Activated CD4-positive, alpha-beta T cell treated with anti-CD3 and anti-CD28 coated beads for 1 hour (primary cell): ENCODE measurements around the gene ITGAL.
"Not testable (repeated sequence)": the region's sequence is repeated elsewhere in the genome, so short reads cannot be mapped to it uniquely, and the experiment has no call there.

Source experiments
- DNase-seq: peaks from one replicate; pipeline ENCODE4 v3.0.0-alpha.2; 2020

ITGAL gene

DNA sequence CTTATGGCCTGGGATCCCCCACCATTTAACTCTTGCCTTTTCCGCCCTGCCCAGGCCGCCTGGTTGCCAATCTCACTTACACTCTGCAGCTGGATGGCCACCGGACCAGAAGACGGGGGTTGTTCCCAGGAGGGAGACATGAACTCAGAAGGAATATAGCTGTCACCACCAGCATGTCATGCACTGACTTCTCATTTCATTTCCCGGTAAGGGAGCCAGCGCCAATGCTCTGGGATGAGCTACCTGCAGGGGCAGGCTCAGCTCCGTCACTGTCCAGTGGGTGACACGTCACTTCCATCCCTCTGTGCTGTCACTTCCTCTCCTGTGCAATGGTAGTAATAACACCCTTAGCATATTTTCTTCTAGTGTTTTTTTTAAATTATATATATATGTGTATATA, 26.7 kb downstream of the ITGAL start:
- DNase-seq, result no peak

DNA sequence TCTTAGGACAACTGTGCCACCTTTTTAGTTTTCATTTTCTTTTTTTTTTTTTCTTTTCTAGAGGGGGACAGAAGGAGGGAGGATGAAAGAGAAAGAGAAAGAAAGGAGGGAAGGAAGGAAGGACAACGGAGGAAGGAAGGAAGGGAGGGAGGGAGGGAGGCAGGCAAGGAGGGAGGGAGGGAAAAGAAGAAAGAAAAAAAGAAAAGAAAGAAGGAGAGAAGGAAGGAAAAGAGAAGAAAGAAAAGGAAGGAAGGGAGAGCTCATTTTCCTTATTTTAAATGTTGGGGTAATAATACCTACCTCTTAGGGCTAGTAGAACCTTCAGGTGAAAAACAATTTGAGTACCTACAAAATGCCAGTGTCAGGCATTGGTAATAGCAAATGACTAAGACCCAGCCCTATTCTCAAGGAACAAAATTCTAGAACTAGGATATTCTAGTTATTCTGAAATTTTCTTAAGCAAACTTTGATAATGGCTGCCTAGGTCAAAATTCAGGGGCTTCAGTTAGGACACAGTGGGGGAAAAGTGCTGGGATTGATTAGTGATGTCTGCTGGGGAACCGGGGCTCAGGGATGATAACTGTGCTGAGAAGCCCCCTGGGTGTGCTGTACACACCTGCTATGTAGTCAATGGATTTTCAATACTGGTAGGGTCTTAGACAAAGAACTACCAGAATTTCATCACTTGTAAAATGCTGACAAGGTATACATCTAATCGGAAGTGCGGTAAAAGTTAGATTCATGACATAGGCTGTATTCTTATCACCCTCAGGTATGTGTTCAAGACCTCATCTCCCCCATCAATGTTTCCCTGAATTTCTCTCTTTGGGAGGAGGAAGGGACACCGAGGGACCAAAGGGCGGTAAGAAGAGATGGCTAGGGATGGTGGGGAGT, 31.1 kb downstream of the ITGAL start:
- no peak for DNase-seq

DNA sequence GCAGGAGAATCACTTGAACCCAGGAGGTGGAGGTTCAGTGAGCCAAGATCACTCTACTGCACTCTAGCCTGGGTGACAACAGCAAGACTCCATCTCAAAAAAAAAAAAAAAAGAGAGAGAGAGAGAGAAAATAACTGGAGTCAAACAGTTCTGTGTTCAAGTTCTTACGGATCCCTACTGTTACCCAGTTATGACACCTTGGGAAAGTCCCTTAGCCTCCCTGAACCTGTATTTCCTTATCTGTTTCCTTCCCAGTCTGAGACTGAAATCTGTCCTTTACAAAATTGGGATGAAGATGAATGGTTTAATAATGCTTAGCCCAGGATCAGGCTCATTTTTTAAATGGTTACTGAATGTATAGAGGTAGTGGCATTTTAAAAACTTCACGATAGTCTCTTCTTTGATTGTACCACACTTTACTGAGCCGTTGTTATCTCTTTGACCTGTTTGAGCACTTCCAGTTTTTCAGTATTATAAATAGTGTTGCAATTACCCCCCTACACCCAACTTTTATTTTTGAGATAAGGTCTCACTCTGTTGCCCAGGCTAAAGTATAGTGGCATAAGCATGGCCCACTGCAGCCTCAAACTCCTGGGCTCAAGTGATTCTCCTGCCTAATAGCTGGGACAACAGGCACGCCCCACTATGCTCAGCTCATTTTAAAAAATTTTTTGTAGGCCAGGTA, 36.7 kb downstream of the ITGAL start:
- no peak for DNase-seq

DNA sequence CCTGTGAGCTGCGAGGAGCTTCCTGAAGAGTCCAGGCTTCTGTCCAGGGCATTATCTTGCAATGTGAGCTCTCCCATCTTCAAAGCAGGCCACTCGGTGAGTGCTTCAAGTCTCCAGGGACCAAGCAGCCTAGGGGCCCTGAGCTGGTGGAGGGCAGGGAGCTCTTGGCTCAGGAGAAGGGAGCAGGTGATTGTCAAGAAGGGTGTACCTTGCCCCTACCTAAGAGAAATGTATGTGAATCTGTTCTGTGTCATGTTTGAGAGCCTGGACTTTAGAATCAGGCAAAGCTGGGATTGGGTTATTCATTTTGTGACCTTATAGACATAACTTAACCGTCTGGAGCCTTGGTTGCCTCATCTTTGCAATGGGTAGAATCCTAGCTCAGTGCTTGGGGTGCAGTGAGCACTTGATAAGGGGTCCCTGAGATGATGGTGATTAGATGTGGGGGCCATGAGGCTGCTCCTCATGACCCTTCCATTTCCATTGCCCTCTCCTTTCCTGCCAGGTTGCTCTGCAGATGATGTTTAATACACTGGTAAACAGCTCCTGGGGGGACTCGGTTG, 37.9 kb downstream of the ITGAL start:
- DNase-seq, result no peak

DNA sequence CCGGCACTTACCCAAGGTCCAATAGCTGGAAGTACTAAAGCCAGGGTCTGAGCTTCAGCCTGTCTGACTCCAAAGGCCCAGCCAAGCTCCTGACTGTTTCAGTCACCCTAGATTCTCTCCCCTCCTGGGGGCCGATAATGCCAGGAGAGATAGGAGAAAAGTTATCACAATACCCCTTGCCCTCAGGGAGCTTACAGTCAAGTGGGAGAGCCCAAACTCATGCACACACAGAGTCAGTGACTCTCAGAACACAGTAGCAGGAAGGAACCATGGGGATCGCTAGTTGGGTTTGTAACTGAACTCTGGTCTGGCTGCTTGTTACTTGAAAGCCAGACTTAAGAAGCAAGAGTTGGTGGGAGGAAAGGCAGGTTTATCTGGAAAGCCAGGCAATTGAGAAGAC, 39.0 kb downstream of the ITGAL start:
- no peak for DNase-seq

DNA sequence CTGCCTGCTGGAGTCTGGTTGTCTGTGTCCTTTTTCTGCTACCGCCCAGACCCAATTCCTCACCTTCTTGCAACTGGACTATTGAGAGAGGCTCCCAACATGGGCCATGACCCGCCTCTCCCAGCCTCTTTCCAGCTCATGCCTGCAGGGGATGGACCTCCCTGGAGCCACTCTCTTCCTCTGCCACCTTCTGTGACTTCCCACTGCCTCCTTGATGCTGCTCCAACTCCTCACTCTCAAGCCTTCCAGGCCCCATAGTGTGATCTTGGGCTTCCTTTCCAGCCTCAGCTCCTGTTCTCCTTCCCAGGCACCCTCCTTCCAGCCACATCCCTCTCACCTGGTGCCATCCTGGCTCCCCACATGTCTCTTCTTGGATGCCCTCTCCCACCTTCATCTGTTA, 42.7 kb downstream of the ITGAL start:
- DNase-seq, result no peak

DNA sequence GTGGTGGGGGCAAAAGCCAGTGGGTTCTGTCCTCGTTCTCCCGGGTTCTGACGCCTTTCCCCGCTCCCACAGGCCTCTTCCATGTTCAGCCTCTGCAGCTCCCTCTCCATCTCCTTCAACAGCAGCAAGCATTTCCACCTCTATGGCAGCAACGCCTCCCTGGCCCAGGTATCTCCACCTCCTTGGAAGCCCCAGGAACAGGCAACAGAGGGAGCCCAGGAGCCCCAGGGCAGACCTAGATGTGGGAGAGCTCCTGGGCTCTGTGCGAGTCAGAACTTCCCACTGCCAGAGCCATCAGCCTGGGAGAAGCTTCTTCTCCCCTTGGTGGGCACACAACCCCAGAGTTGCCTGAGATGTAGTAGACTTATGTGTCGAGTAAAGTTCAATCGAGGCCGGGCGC, 46.0 kb downstream of the ITGAL start:
- no peak for DNase-seq

DNA sequence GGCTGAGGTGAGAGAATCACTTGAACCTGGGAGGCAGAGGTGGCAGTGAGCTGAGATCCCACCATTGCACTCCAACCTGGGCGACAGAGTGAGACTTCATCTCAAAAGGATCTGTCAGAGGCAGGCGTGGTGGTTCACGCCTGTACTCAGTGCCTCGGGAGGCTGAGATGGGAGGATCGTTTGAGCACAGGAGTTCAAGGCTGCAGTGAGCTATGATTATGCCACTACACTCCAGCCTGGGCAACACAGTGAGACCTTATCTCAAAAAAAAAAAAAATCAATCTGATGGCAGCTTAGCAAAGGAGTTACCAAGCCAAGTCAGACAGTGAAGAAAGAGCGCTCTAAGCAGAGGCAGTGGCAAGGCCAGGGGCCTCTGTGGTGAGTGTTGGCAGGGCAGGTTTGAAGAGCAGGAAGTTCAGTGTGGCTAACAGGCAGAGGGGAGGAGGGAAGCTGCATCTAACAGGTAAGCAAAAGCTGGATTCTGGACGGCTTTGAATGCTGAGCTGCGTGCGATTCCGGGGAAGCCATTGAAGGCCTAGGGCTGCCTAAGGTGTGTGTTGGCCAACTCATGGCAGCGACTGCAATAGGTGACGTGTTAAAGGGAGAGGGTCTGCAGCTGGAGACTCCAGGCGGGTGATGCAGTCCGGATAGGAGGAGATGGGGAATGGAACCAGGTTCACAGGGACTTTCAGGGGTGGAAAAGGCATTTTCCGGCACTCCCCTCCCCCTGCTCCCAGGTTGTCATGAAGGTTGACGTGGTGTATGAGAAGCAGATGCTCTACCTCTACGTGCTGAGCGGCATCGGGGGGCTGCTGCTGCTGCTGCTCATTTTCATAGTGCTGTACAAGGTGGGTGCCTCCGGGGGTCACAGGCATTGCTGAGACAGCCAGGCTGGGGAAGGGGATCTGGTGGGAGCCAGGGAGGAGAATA, 46.8 kb downstream of the ITGAL start:
- no peak for DNase-seq

DNA sequence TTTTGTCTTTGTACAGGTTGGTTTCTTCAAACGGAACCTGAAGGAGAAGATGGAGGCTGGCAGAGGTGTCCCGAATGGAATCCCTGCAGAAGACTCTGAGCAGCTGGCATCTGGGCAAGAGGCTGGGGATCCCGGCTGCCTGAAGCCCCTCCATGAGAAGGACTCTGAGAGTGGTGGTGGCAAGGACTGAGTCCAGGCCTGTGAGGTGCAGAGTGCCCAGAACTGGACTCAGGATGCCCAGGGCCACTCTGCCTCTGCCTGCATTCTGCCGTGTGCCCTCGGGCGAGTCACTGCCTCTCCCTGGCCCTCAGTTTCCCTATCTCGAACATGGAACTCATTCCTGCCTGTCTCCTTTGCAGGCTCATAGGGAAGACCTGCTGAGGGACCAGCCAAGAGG, 48.9 kb downstream of the ITGAL start:
- no peak for DNase-seq

DNA sequence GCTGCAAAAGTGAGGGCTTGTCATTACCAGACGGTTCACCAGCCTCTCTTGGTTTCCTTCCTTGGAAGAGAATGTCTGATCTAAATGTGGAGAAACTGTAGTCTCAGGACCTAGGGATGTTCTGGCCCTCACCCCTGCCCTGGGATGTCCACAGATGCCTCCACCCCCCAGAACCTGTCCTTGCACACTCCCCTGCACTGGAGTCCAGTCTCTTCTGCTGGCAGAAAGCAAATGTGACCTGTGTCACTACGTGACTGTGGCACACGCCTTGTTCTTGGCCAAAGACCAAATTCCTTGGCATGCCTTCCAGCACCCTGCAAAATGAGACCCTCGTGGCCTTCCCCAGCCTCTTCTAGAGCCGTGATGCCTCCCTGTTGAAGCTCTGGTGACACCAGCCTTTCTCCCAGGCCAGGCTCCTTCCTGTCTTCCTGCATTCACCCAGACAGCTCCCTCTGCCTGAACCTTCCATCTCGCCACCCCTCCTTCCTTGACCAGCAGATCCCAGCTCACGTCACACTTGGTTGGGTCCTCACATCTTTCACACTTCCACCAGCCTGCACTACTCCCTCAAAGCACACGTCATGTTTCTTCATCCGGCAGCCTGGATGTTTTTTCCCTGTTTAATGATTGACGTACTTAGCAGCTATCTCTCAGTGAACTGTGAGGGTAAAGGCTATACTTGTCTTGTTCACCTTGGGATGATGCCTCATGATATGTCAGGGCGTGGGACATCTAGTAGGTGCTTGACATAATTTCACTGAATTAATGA, 49.5 kb downstream of the ITGAL start:
- DNase-seq, result no peak

DNA sequence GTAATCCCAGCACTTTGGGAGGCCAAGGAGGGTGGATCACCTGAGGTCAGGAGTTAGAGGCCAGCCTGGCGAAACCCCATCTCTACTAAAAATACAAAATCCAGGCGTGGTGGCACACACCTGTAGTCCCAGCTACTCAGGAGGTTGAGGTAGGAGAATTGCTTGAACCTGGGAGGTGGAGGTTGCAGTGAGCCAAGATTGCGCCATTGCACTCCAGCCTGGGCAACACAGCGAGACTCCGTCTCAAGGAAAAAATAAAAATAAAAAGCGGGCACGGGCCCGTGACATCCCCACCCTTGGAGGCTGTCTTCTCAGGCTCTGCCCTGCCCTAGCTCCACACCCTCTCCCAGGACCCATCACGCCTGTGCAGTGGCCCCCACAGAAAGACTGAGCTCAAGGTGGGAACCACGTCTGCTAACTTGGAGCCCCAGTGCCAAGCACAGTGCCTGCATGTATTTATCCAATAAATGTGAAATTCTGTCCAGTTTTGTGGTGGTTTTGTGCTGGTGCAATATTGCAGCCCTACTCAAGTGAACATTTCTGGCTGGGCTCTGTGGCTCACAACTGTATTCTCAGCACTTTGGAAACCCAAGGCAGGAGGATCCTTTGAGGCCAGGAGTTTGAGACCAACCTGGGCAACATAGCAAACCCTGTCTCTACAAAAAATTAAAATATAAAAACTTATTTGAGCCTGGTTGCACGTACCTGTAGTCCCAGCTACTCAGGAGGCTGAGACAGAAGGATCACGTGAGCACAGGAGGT, 50.3 kb downstream of the ITGAL start:
- DNase-seq, result not testable (repeated sequence)

DNA sequence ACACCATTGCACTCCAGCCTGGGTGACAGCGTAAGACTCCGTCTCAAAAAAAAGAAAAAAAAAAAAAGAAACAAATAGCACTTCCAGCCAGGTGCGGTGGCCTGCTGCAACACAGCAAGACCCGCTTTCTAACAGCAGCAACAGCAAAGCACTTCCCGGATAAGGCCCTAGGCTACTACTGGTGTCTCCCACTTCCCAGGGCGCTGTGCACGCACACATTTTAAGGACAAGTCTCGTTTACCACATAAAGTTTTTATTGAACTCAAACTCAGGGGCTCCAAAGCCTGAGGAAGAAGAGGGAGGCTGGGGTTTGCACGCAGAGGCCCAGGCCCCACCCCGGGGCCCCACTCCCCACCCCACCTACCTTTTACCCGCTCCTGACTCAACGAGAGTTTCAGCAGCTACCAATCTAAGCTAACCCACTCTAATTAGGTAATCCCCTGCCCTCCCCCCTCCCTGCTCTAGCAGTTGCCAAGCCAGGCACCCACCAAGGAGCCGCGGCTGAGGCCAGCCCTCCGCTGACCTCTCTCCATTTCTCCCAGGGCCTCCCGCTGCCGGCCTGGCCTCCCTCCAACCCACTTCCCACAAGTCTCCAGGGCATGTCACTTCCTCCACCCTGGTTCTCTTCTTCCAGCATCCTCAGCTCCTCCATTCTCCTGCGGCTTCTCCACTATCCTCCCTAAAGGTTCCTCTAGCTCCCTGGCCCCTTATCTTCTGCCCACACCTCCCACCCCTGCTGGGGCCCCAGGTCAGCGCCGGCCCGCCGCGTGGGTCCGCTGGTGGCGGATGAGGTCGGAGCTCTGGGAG, 51.4 kb downstream of the ITGAL start:
- DNase-seq, result no peak

DNA sequence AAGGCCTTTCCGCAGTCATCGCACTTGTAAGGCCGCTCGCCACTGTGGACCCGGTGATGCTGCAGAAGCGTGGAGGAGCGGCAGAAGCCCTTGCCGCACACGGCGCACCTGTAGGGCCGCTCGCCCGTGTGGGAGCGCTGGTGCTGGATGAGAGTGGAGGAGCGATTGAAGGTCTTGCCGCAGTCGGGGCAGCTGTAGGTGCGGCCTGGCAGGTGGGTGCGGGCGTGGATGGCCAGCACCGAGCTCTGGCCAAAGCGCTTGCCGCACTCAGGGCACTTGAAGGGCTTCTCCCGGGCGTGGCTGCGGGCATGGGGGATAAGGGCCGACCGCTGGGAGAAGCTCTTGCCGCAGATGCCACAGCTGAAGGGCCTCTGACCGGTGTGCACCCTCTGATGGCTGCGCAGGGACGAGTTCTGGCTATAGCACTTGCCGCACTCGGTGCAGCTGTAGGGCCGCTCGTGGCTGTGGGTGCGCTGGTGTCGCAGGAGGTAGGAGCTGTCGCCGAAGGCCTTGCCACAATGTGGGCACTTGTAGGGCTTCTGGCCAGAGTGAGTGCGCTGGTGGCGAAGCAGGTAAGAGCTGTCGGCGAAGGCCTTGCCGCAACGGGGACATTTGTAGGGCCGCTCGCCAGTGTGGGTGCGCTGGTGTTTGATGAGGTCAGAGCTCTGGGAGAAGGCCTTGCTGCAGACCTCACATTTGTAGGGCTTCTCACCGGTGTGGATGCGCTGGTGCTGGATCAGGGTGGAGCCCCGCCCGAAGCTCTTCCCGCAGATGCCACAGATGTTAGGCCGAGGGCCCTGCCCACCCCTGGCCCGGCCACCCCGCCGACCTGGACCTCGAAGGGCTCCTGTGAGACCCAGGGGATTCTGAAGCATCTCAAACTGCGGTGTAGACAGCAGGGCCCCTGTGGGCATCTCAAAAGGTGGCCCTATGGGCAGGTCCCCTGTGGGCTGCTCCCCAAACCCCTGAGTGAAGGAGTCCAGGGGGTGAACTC, 52.3 kb downstream of the ITGAL start:
- DNase-seq, result no peak

DNA sequence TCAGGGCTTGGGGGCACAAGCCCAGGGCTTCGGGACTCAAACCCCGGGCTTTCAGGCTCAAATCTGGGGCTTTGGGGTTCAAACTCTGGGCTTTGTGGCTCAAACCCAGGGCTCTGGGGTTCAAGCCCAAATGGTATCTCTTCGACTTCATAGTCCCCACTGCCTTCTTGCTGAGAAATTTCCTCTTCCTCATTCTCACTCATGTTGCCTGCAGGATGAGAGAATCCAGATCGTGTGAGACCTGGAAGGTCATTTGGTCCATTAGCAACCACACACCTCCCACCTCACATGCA, 53.2 kb downstream of the ITGAL start:
- no peak for DNase-seq

DNA sequence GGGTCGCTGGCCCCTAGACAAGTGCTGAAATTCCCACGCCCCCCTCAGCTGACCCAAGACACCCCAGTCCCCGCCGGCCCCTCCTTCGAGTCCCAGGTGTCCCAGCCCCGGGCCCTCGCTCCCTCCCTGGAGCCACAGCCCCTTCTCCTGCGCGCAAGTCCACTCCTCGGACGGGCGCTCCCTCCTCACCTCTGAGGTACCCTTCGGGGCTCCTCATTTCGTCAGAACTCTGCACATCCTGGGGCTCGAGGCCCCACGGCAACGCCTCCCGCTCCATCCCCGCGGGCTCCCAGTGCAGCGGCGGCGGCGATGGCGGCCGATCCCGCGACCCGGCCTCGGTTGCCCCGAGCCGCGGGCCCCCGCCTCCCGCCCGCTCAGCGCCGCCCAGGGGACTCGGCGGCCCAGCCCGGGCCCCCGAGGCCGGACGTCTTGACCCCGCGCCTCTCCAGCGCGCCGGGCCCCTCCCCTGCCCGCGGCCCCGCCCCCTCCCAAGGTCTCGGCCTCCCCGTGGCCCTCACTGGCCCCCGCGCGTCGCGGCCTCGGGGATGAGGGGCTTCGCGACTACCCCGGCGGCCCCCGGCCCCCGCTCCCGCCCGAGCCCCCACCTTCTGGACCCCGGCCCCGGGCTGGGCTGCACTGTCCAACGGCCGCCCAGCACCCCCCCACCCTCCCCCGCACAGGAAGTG, 53.7 kb downstream of the ITGAL start, which contains the start of gene ZNF768:
Gene ZNF768 (minus strand): TSS at position 430 of the 686 bp plus-strand sequence. CDS start 153 bp downstream, at position 277.
- DNase-seq, result no peak

DNA sequence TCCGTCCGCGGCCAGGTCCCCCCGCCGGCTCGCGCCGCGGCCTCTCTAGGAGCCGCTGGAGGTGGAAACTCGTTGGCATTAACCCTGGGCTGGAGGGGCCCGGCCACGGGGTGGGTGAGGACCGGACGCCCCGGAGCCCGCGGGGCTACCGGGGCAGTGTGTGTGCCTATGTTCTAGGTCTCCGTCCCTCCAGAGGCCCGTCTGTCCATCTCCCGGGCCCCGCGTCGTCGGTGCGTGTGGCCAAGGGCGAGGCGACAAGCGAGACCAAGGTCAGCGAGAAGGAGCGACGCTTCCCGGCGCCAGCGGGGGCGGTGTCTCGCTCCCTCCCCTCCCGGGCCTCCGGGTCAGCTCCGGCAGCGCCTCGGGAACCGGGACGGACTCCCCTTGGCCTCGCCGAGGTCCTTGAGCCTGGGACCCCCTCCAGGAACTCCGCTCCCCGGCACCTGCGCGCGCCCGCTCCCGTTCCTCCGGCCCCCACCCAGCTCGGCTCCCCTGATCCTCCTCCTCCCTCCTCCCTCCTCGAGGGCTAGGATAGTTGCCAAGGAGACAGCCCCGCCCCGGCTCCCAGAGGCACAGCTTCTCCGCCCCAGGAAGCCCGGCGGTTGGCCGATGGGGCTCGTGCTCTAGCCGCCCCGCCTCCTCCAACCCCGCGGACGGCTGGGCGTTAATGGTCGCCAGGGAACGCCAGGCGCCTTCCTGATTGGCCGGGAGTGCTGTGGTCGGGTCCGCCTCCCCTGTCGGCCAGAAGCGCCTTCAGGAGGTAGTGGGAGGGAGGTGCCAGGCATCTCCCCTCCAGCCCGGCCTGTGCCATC, 54.5 kb downstream of the ITGAL start:
- peak; percentile 77 for DNase-seq

DNA sequence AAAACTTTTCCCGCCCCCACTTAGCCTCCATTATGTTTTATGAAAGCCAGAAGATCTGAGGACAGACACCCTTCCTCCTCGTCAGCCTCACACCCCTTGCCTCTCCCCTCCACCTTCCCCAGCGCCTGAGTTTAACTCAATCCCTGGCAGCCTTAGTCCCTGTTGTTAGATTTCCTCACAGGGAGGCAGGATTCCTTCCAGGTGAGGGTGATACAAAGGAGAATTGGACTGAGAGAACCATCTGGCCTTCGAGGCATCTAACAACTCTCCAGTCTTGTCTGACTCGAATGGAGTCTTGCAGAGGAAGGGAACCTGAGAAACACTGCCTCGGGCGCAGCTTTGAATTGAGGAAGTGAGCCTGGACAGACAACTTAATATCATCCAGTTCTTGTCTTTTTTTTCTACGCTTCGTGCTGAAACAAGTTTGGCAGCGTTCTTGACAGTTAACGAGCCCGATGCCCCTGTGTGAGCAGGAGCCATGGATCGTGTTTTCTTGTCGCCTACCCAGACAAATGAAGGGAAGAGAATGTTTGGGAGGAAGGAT, 55.2 kb downstream of the ITGAL start:
- DNase-seq, result no peak
